ENCODE results near the gene ETHE1. TPM values are rescaled to one million over a fixed set of nuclear protein-coding genes. Genes with fewer than 3 reads are reported as not detected.

Gene ETHE1
- total and polyA plus RNA-seq, 2 of the 8 experiments (the other 6 are each of a cell fraction or from before 2014, with no cell fraction given), result 19.9 to 96.0 TPM

- H3K79me1 ChIP-seq (ENCODE audit: low read depth, low read length), result no peaks in the 10 kb centered on the region
- no peak overlapping the region for H4K5ac ChIP-seq (ENCODE audit: insufficient read length, low read depth, low read length)
- TF ChIP-seq CTBP2 (IDR thresholded peaks at IDR 0.05; ENCODE audit: borderline replicate concordance, insufficient read depth, insufficient read length, low read length), result no peak
- TF ChIP-seq EGR1 (IDR thresholded peaks at IDR 0.05; ENCODE audit: borderline replicate concordance, low read depth, low read length), result no peak
- TF ChIP-seq CEBPB (IDR thresholded peaks at IDR 0.05; ENCODE audit: low read depth, low read length), result no peak
- TF ChIP-seq HDAC6 (IDR thresholded peaks at IDR 0.05; ENCODE audit: low read depth, low read length), result no peak
- no peak for TF ChIP-seq POLR2AphosphoS5 (IDR thresholded peaks at IDR 0.05; ENCODE audit: low read depth, low read length)
- TF ChIP-seq TAF7 (optimal IDR thresholded peaks at IDR 0.05; ENCODE audit: borderline replicate concordance, low read depth, low read length), result no peak
- no peak for TF ChIP-seq ZNF274 (IDR thresholded peaks at IDR 0.05; ENCODE audit: borderline replicate concordance, extremely low read depth, low read length)
- no peak for TF ChIP-seq JUN (IDR thresholded peaks at IDR 0.05; ENCODE audit: low read depth, low read length)
- no peak for TF ChIP-seq HDAC2 (IDR thresholded peaks at IDR 0.05; ENCODE audit: borderline replicate concordance in 1 of 2, low read depth in 2 of 2, low read length in 2 of 2)
- no peak for TF ChIP-seq NANOG (IDR thresholded peaks at IDR 0.05; ENCODE audit: insufficient read depth, low read depth, low read length, poor library complexity, severe bottlenecking)
- no peak for TF ChIP-seq USF2 (IDR thresholded peaks at IDR 0.05; ENCODE audit: low read length)
- H3K36me3 ChIP-seq (ENCODE audit: control insufficient read depth in 2 of 4, insufficient read depth in 4 of 4, low read length in 3 of 4), result no peaks in the 10 kb centered on the region
- H3K9me3 ChIP-seq (ENCODE audit: insufficient read depth in 2 of 2, low read depth in 1 of 2, low read length in 1 of 2), result no peaks in the 10 kb centered on the region
- no peak overlapping the region for H3K27ac ChIP-seq (ENCODE audit: low read depth, low read length)
- no peak overlapping the region for H3K56ac ChIP-seq (replicated peaks; ENCODE audit: insufficient read length, low read depth, low read length)
- no peaks in the 10 kb centered on the region for H3K4me1 ChIP-seq (replicated peaks in 1 of 4; ENCODE audit: control insufficient read depth in 3 of 4, insufficient read depth in 4 of 4, low read length in 3 of 4)
- no peaks in the 10 kb centered on the region for H3K27me3 ChIP-seq (replicated peaks in 1 of 4; ENCODE audit: control insufficient read depth in 3 of 4, extremely low read depth in 1 of 4, insufficient read depth in 3 of 4, low read length in 3 of 4)
- DNase-seq (ENCODE audit: low read depth in 1 of 2, low spot score in 2 of 2) (no peak), FAIRE-seq (no peak)
- no peak overlapping the region for H2BK15ac ChIP-seq (ENCODE audit: low read length)
- H2BK120ac ChIP-seq (replicated peaks; ENCODE audit: low read depth, low read length), result no peak overlapping the region
- CTCF ChIA-PET (ENCODE audit: partially characterized antibody), result no interaction called here
- H2AK5ac ChIP-seq (ENCODE audit: low read depth, low read length), result no peak overlapping the region
- H4K20me1 ChIP-seq (replicated peaks in 1 of 2; ENCODE audit: control insufficient read depth in 1 of 2, insufficient read depth in 2 of 2, low read length in 2 of 2), result no peaks in the 10 kb centered on the region
- no peak overlapping the region for H3K9ac ChIP-seq (replicated peaks in 1 of 4; ENCODE audit: extremely low read depth in 1 of 4, low read depth in 3 of 4, low read length in 3 of 4)
- no peak overlapping the region for H3K14ac ChIP-seq (ENCODE audit: insufficient read length)
- H3K4me2 ChIP-seq (ENCODE audit: insufficient read depth in 1 of 2, low read depth in 2 of 2, low read length in 2 of 2), result no peak overlapping the region
- no peak overlapping the region for H2AFZ ChIP-seq (ENCODE audit: low read length)
- no peaks in the 10 kb centered on the region; the same call in 1 of the 2 replicates for H3K23me2 ChIP-seq (ENCODE audit: low read depth, low read length)
- no peak overlapping the region for H3K18ac ChIP-seq (ENCODE audit: extremely low read depth, low read length)
- no peaks in the 10 kb centered on the region for H3K79me2 ChIP-seq (ENCODE audit: control insufficient read depth in 1 of 2, insufficient read depth in 2 of 2, low read length in 2 of 2)
- WGBS, 2 experiments (ENCODE audit: extremely low coverage in 1 of 2, insufficient coverage in 1 of 2, insufficient read length in 1 of 2, insufficient replicate concordance in 2 of 2, low coverage in 1 of 2, low lambda C conversion rate in 2 of 2, missing lambda C conversion rate in 1 of 2), result 82% methylated on average over 5 of the region's 5 CpGs; no CpG with 5 or more reads in 1 of the 2 experiments
- H3K4ac ChIP-seq (replicated peaks; ENCODE audit: insufficient read length, low read depth, low read length), result no peak overlapping the region
- H2BK12ac ChIP-seq (ENCODE audit: low read depth, low read length), result no peak overlapping the region
- H2BK5ac ChIP-seq (ENCODE audit: low read depth, low read length), result no peak overlapping the region
- no peak overlapping the region for H4K91ac ChIP-seq (replicated peaks; ENCODE audit: insufficient read length, low read length)
- POLR2A ChIA-PET (ENCODE audit: partially characterized antibody), result interaction anchor here (0.6 to 2.2 kb wide), 4 partner anchors 12 to 202 kb away, joined by 3 to 7 read pairs (median 5); no protein-coding TSS in a partner anchor
- no peak overlapping the region for H3K4me3 ChIP-seq (ENCODE audit: extremely low read depth in 1 of 4, insufficient read depth in 2 of 4, low read depth in 3 of 4, low read length in 4 of 4)
- no peak overlapping the region for H2BK20ac ChIP-seq (ENCODE audit: low read length)
- no peak overlapping the region for H3K23ac ChIP-seq (ENCODE audit: insufficient read length)
- no peak overlapping the region for H4K8ac ChIP-seq (ENCODE audit: extremely low read depth, insufficient read depth, low read length)
These were observed 37.7 kb downstream of the ETHE1 start for GRCh38 chr19:43489310-43489709.

Data from H1 (cell line).